Osteocyte (in vitro differentiated cells): ENCODE results near the gene LAMB1. TPM values are rescaled to one million over a fixed set of nuclear protein-coding genes. Genes with fewer than 3 reads are reported as not detected.
A peak's percentile ranks its signal among the peaks of the same experiment; 100 is the strongest.
"Not testable (repeated sequence)": the region's sequence is repeated elsewhere in the genome, so short reads cannot be mapped to it uniquely, and the experiment has no call there.

Source experiments
- DNase-seq: peaks from one replicate; pipeline ENCODE4 v3.0.0; 2021; ENCODE audit warnings: mixed read lengths; ENCODE audit not compliant: unreplicated experiment; ENCODE audit errors: extremely low spot score
- H3K27ac Mint-ChIP-seq: one replicate; pipeline ENCODE4 v1.8.0; 2021; ENCODE audit warnings: mild to moderate bottlenecking, mixed read lengths; ENCODE audit not compliant: unreplicated experiment
- H3K27me3 Mint-ChIP-seq: one replicate; pipeline ENCODE4 v1.8.0; 2021; ENCODE audit warnings: mixed read lengths; ENCODE audit not compliant: unreplicated experiment
- H3K36me3 Mint-ChIP-seq: one replicate; pipeline ENCODE4 v1.8.0; 2021; ENCODE audit warnings: mixed read lengths; ENCODE audit not compliant: unreplicated experiment
- H3K4me1 Mint-ChIP-seq: one replicate; pipeline ENCODE4 v1.8.0; 2021; ENCODE audit warnings: mixed read lengths; ENCODE audit not compliant: unreplicated experiment
- H3K4me3 Mint-ChIP-seq: one replicate; pipeline ENCODE4 v1.8.0; 2021; ENCODE audit warnings: mild to moderate bottlenecking, moderate library complexity, mixed read lengths; ENCODE audit not compliant: unreplicated experiment
- H3K9me3 Mint-ChIP-seq: one replicate; pipeline ENCODE4 v1.8.0; 2021; ENCODE audit warnings: mixed read lengths; ENCODE audit not compliant: unreplicated experiment
- total RNA-seq: library from RNA; stranded (reverse); gene quantifications from 2 replicates; pipeline ENCODE4 v1.2.1, GENCODE V29; 2021
- TF ChIP-seq, protein P1 (sequence below): fragments of 200-600 bp; sonication (generic); IDR thresholded peaks from 2 replicates; pipeline ENCODE4 v1.5.0; 2021; ENCODE audit warnings: antibody characterized with exemption, mild to moderate bottlenecking, moderate library complexity

LAMB1 gene
- total RNA-seq, 1 donor from 2014 or later, result 1,014 TPM

GRCh38 chr7:107909445-107909844 lies 93.5 kb downstream of the LAMB1 start:
- no peak for DNase-seq
- Mint-ChIP-seq H3K36me3 (peaks cover 75% of the 10 kb centered on the region), H3K27ac (no peak overlapping the region), H3K4me1 (peaks cover 3% of the 10 kb centered on the region), H3K9me3 (peaks cover 4% of the 10 kb centered on the region), H3K27me3 (no peaks in the 10 kb centered on the region), H3K4me3 (no peak overlapping the region)
- TF ChIP-seq, protein P1, sequence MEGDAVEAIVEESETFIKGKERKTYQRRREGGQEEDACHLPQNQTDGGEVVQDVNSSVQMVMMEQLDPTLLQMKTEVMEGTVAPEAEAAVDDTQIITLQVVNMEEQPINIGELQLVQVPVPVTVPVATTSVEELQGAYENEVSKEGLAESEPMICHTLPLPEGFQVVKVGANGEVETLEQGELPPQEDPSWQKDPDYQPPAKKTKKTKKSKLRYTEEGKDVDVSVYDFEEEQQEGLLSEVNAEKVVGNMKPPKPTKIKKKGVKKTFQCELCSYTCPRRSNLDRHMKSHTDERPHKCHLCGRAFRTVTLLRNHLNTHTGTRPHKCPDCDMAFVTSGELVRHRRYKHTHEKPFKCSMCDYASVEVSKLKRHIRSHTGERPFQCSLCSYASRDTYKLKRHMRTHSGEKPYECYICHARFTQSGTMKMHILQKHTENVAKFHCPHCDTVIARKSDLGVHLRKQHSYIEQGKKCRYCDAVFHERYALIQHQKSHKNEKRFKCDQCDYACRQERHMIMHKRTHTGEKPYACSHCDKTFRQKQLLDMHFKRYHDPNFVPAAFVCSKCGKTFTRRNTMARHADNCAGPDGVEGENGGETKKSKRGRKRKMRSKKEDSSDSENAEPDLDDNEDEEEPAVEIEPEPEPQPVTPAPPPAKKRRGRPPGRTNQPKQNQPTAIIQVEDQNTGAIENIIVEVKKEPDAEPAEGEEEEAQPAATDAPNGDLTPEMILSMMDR, result no peak

DNA sequence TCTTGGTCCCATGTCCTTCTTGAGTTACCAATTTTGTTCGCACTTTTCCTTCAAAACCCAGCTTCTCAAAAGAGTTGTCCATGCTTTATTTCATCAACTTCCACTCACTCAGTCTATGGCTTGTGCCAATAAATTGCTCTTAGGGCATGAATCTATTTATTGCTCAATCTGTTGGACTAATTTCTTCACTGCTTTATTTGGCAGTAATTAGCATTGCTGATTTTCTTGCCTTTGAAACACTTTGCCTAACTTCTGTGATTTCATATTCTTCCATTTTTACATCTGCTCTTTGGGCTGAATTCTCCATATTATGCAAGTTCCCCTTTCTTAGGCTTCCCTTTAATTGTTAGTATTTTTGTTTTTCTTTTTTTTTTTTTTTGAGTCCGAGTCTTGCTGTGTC lies 95.2 kb downstream of the LAMB1 start:
- TF ChIP-seq, protein P1, result no peak
- peaks cover 1% of the 10 kb centered on the region for H3K4me1 Mint-ChIP-seq
- no peak overlapping the region for H3K27ac Mint-ChIP-seq

DNA sequence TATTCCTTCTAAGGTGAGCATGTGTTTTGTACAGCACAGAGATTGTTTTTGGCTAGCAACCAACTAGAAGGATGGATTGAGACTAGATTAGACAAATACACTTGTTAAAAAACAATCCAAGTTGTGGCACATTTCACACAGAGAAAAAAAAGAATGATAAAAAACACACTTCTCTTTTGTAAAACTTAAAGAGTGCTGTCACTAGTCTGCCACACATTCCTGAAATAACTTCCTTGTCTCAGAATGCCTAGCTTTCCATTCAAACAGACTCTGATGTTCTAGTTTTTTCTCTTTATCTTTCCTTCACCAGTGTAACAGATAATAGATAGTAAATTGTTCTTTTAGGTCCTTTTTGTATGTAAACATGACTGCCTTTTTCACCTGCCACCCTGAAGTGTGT lies 100.6 kb downstream of the LAMB1 start:
- Mint-ChIP-seq H3K27ac (peak overlapping the region; percentile 82), H3K4me1 (peaks cover 22% of the 10 kb centered on the region), H3K36me3 (peaks cover 37% of the 10 kb centered on the region), H3K27me3 (no peaks in the 10 kb centered on the region), H3K4me3 (no peak overlapping the region), H3K9me3 (no peaks in the 10 kb centered on the region)
- DNase-seq, result no peak
- TF ChIP-seq, protein P1, result no peak

More for the DNA sequence above, 95.2 kb downstream of the LAMB1 start:
- peaks cover 74% of the 10 kb centered on the region for H3K36me3 Mint-ChIP-seq
- H3K27me3 Mint-ChIP-seq, result no peaks in the 10 kb centered on the region
- DNase-seq, result no peak
- peaks cover 4% of the 10 kb centered on the region for H3K9me3 Mint-ChIP-seq
- H3K4me3 Mint-ChIP-seq, result no peak overlapping the region

DNA sequence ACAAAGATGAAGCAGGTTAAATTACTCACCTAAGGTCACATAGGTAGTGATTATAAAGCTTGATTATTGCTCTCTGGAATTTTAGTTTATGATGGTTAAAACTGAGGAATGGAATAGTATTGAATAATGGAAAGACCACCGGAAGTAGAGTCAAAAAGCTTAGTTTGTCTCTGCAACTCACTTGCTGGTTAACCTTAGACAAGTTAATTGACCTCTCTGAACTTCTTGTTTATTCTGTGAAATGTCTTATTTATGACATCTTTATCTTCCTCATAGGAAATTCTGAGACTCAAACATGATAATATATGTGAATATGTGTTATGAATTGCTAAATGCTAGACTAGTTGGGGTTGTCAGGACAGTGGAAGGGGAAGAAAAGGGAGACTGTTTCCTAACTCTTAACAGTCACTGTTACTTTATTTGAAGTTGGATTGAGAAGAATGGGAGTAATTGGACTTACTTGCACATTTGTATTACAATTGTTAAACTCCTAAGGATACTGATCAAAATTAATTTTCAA lies 102.4 kb downstream of the LAMB1 start:
- Mint-ChIP-seq H3K9me3 (no peaks in the 10 kb centered on the region), H3K27ac (no peak overlapping the region), H3K4me3 (no peak overlapping the region), H3K27me3 (no peaks in the 10 kb centered on the region), H3K4me1 (peaks cover 24% of the 10 kb centered on the region), H3K36me3 (peaks cover 30% of the 10 kb centered on the region)
- TF ChIP-seq, protein P1, result no peak
- no peak for DNase-seq

GRCh38 chr7:107898997-107899594 lies 103.9 kb downstream of the LAMB1 start:
- H3K27ac Mint-ChIP-seq, result no peak overlapping the region
- no peak overlapping the region for H3K4me3 Mint-ChIP-seq
- peaks cover 33% of the 10 kb centered on the region for H3K36me3 Mint-ChIP-seq
- no peaks in the 10 kb centered on the region for H3K9me3 Mint-ChIP-seq
- TF ChIP-seq, protein P1, result no peak
- no peak for DNase-seq
- H3K27me3 Mint-ChIP-seq, result no peaks in the 10 kb centered on the region
- peaks cover 26% of the 10 kb centered on the region for H3K4me1 Mint-ChIP-seq

- H3K9me3 Mint-ChIP-seq, DNase-seq, H3K27ac Mint-ChIP-seq, H3K27me3 Mint-ChIP-seq: not testable (repeated sequence)
- Mint-ChIP-seq H3K4me1 (peaks cover 33% of the 10 kb centered on the region), H3K4me3 (peak overlapping the region; percentile 100), H3K36me3 (peaks cover 24% of the 10 kb centered on the region)
Measured at GRCh38 chr7:107892367-107892741, 110.6 kb downstream of the LAMB1 start.
